ENCODE data around the gene PAK4. TPM values are rescaled to one million over a fixed set of nuclear protein-coding genes. Genes with fewer than 3 reads are reported as not detected.
"Not testable (repeated sequence)": the region's sequence is repeated elsewhere in the genome, so short reads cannot be mapped to it uniquely, and the experiment has no call there.

Gene PAK4
- total RNA-seq, 8 experiments from 2014 or later: 6.5 to 42.8 (median 11.9) TPM

- in situ Hi-C loops (cut with MboI; ENCODE audit: low pct_unique_long_range_greater_than_20kb in 2 of 9, low sequenced_read_pairs in 9 of 9, unreplicated experiment in 9 of 9): no loop called here
- Histone ChIP-seq H3K27ac (no peak overlapping the region), H3K4me3 (no peak overlapping the region), H3K4me1 (replicated peaks in 1 of 2) (no peaks in the 10 kb centered on the region)
- WGBS, 10 experiments: 40 to 92% (median 70%) methylated on average over 1 to 5 of the region's 8 CpGs; no CpG with 5 or more reads in 1 of the 10 experiments
- no peak for ATAC-seq (replicated peaks in 6 of 8)
Observed at GRCh38 chr19:39087907-39088686, 37.5 kb upstream of the PAK4 start.

- H3K4me3 ChIP-seq; H3K27ac ChIP-seq; in situ Hi-C loops (cut with MboI; ENCODE audit: low pct_unique_long_range_greater_than_20kb in 2 of 9, low sequenced_read_pairs in 9 of 9, unreplicated experiment in 9 of 9); ATAC-seq (replicated peaks in 6 of 8); H3K4me1 ChIP-seq (replicated peaks in 1 of 2): not testable (repeated sequence)
- WGBS, 10 experiments: 14 to 92% (median 77%) methylated on average over 1 to 8 of the region's 8 CpGs
Observed at GRCh38 chr19:39090016-39090415, 35.6 kb upstream of the PAK4 start.

- no peak for ATAC-seq (replicated peaks in 6 of 8)
- in situ Hi-C loops (cut with MboI; ENCODE audit: low pct_unique_long_range_greater_than_20kb in 2 of 9, low sequenced_read_pairs in 9 of 9, unreplicated experiment in 9 of 9): no loop called here
- WGBS, 10 experiments: 20 to 100% (median 75%) methylated on average over 1 to 4 of the region's 4 CpGs; no CpG with 5 or more reads in 3 of the 10 experiments
Observed at GRCh38 chr19:39090881-39091280, 34.7 kb upstream of the PAK4 start.

GRCh38 chr19:39095799-39096540, 29.6 kb upstream of the PAK4 start:
- H3K4me1 ChIP-seq (replicated peaks in 1 of 2); H3K4me3 ChIP-seq; ATAC-seq (replicated peaks in 6 of 8); H3K27ac ChIP-seq; in situ Hi-C loops (cut with MboI; ENCODE audit: low pct_unique_long_range_greater_than_20kb in 2 of 9, low sequenced_read_pairs in 9 of 9, unreplicated experiment in 9 of 9): not testable (repeated sequence)
- 17 to 60% (median 47%) methylated on average over 1 to 5 of the region's 5 CpGs; no CpG with 5 or more reads in 1 of the 10 experiments for WGBS, 10 experiments

More at GRCh38 chr19:39090881-39091280, 34.7 kb upstream of the PAK4 start:
- Histone ChIP-seq H3K27ac (no peak overlapping the region), H3K4me3 (no peak overlapping the region), H3K4me1 (replicated peaks in 1 of 2) (no peaks in the 10 kb centered on the region)

GRCh38 chr19:39097299-39097698, 28.3 kb upstream of the PAK4 start:
- no peak overlapping the region for H3K27ac ChIP-seq
- no peak overlapping the region for H3K4me3 ChIP-seq
- in situ Hi-C loops (cut with MboI; ENCODE audit: low pct_unique_long_range_greater_than_20kb in 2 of 9, low sequenced_read_pairs in 9 of 9, unreplicated experiment in 9 of 9): no loop called here
- 61 to 100% (median 97%) methylated on average over 1 to 4 of the region's 5 CpGs; no CpG with 5 or more reads in 5 of the 10 experiments for WGBS, 10 experiments
- ATAC-seq (replicated peaks in 6 of 8): no peak
- no peaks in the 10 kb centered on the region for H3K4me1 ChIP-seq (replicated peaks in 1 of 2)

GRCh38 chr19:39097721-39098120, 27.9 kb upstream of the PAK4 start:
- 20 to 80% (median 44%) methylated on average over 1 to 2 of the region's 2 CpGs; no CpG with 5 or more reads in 4 of the 10 experiments for WGBS, 10 experiments
- Histone ChIP-seq H3K4me1 (replicated peaks in 1 of 2) (no peaks in the 10 kb centered on the region), H3K4me3 (no peak overlapping the region), H3K27ac (no peak overlapping the region)
- in situ Hi-C loops (cut with MboI; ENCODE audit: low pct_unique_long_range_greater_than_20kb in 2 of 9, low sequenced_read_pairs in 9 of 9, unreplicated experiment in 9 of 9): no loop called here
- ATAC-seq (replicated peaks in 6 of 8): no peak

GRCh38 chr19:39098365-39099269, 27.0 kb upstream of the PAK4 start:
- no peaks in the 10 kb centered on the region for H3K4me1 ChIP-seq (replicated peaks in 1 of 2)
- in situ Hi-C loops (cut with MboI; ENCODE audit: low pct_unique_long_range_greater_than_20kb in 2 of 9, low sequenced_read_pairs in 9 of 9, unreplicated experiment in 9 of 9): no loop called here
- ATAC-seq (replicated peaks in 6 of 8): no peak
- no peak overlapping the region for H3K27ac ChIP-seq
- H3K4me3 ChIP-seq: no peak overlapping the region
- 10 to 60% (median 36%) methylated on average over 1 to 2 of the region's 53 CpGs; no CpG with 5 or more reads in 6 of the 10 experiments for WGBS, 10 experiments

GRCh38 chr19:39099341-39099740, 26.2 kb upstream of the PAK4 start:
- in situ Hi-C loops (cut with MboI; ENCODE audit: low pct_unique_long_range_greater_than_20kb in 2 of 9, low sequenced_read_pairs in 9 of 9, unreplicated experiment in 9 of 9): no loop called here
- Histone ChIP-seq H3K27ac (no peak overlapping the region), H3K4me1 (replicated peaks in 1 of 2) (no peaks in the 10 kb centered on the region), H3K4me3 (no peak overlapping the region)
- WGBS, 10 experiments: 13 to 100% (median 77%) methylated on average over 1 to 4 of the region's 9 CpGs; no CpG with 5 or more reads in 6 of the 10 experiments
- ATAC-seq (replicated peaks in 6 of 8): no peak

- ATAC-seq (replicated peaks in 6 of 8): no peak
- Histone ChIP-seq H3K4me1 (replicated peaks in 1 of 2) (no peaks in the 10 kb centered on the region), H3K27ac (no peak overlapping the region), H3K4me3 (no peak overlapping the region)
- WGBS, 10 experiments: 80 to 100% (median 100%) methylated on average over 1 to 2 of the region's 19 CpGs; no CpG with 5 or more reads in 7 of the 10 experiments
- in situ Hi-C loops (cut with MboI; ENCODE audit: low pct_unique_long_range_greater_than_20kb in 2 of 9, low sequenced_read_pairs in 9 of 9, unreplicated experiment in 9 of 9): loop anchor here in 3 of 9 experiments (25.0 kb wide), 2 partner anchors 212 to 237 kb away; partner anchors contain the start of genes GMFG (in 2 of the 3), SAMD4B (in 2 of the 3) and LRFN1 (in 1 of the 3)
Observed at GRCh38 chr19:39100500-39101166, 25.0 kb upstream of the PAK4 start.

GRCh38 chr19:39103151-39103550, 22.4 kb upstream of the PAK4 start:
- 37 to 95% (median 64%) methylated on average over 2 to 5 of the region's 5 CpGs for WGBS, 10 experiments
- Histone ChIP-seq H3K27ac (no peak overlapping the region), H3K4me1 (replicated peaks in 1 of 2) (no peaks in the 10 kb centered on the region), H3K4me3 (no peak overlapping the region)
- no peak for ATAC-seq (replicated peaks in 6 of 8)
- in situ Hi-C loops (cut with MboI; ENCODE audit: low pct_unique_long_range_greater_than_20kb in 2 of 9, low sequenced_read_pairs in 9 of 9, unreplicated experiment in 9 of 9): loop anchor here in 3 of 9 experiments (25.0 kb wide), 2 partner anchors 209 to 234 kb away; partner anchors contain the start of genes GMFG (in 2 of the 3), SAMD4B (in 2 of the 3) and LRFN1 (in 1 of the 3)

GRCh38 chr19:39104186-39104596, 21.4 kb upstream of the PAK4 start:
- H3K27ac ChIP-seq: no peak overlapping the region
- WGBS, 10 experiments: 20 to 88% (median 57%) methylated on average over 2 to 4 of the region's 5 CpGs; no CpG with 5 or more reads in 1 of the 10 experiments

GRCh38 chr19:39106194-39106593, 19.4 kb upstream of the PAK4 start:
- Histone ChIP-seq H3K4me1 (replicated peaks in 1 of 2) (no peaks in the 10 kb centered on the region), H3K4me3 (no peak overlapping the region), H3K27ac (no peak overlapping the region)
- in situ Hi-C loops (cut with MboI; ENCODE audit: low pct_unique_long_range_greater_than_20kb in 2 of 9, low sequenced_read_pairs in 9 of 9, unreplicated experiment in 9 of 9): loop anchor here in 3 of 9 experiments (25.0 kb wide), 2 partner anchors 206 to 231 kb away; partner anchors contain the start of genes GMFG (in 2 of the 3), SAMD4B (in 2 of the 3) and LRFN1 (in 1 of the 3)
- 8 to 94% (median 65%) methylated on average over 1 to 3 of the region's 7 CpGs; no CpG with 5 or more reads in 2 of the 10 experiments for WGBS, 10 experiments
- ATAC-seq (replicated peaks in 6 of 8): no peak

More at GRCh38 chr19:39104186-39104596, 21.4 kb upstream of the PAK4 start:
- in situ Hi-C loops (cut with MboI; ENCODE audit: low pct_unique_long_range_greater_than_20kb in 2 of 9, low sequenced_read_pairs in 9 of 9, unreplicated experiment in 9 of 9): loop anchor here in 3 of 9 experiments (25.0 kb wide), 2 partner anchors 208 to 233 kb away; partner anchors contain the start of genes GMFG (in 2 of the 3), SAMD4B (in 2 of the 3) and LRFN1 (in 1 of the 3)
- Histone ChIP-seq H3K4me1 (replicated peaks in 1 of 2) (no peaks in the 10 kb centered on the region), H3K4me3 (no peak overlapping the region)
- no peak for ATAC-seq (replicated peaks in 6 of 8)

Data from motor neuron (in vitro differentiated cells).